ENCODE results near the gene GHR. TPM values are rescaled to one million over a fixed set of nuclear protein-coding genes. Genes with fewer than 3 reads are reported as not detected.

Gene GHR
- polyA plus RNA-seq, 1 donor from 2014 or later = 0.31 TPM

- H3K9ac ChIP-seq (ENCODE audit: low read length) = no peak overlapping the region
- TF ChIP-seq TAF1 (IDR thresholded peaks at IDR 0.05; ENCODE audit: low read depth) (no peak), EP300 (conservative IDR thresholded peaks at IDR 0.05; ENCODE audit: poor library complexity, severe bottlenecking) (no peak), MXI1 (conservative IDR thresholded peaks at IDR 0.05; ENCODE audit: poor library complexity, severe bottlenecking) (no peak), REST (IDR thresholded peaks at IDR 0.05; ENCODE audit: borderline replicate concordance) (no peak)
- no peak overlapping the region for H2AFZ ChIP-seq (ENCODE audit: low read depth, low read length)
- H3K27ac ChIP-seq (ENCODE audit: low read length) = no peak overlapping the region
- H3K4me2 ChIP-seq (ENCODE audit: low read length) = no peak overlapping the region
- no peaks in the 10 kb centered on the region for H3K36me3 ChIP-seq (ENCODE audit: insufficient read depth, low read length)
- H3K9me3 ChIP-seq (ENCODE audit: low read length) = no peaks in the 10 kb centered on the region
- no peak overlapping the region for H3K4me3 ChIP-seq (ENCODE audit: low read length)
- H3F3A ChIP-seq (ENCODE audit: insufficient read depth, low read length, poor library complexity, severe bottlenecking) = no peaks in the 10 kb centered on the region
- no peaks in the 10 kb centered on the region for H3K79me2 ChIP-seq (replicated peaks; ENCODE audit: insufficient read depth, low read length)
- no peaks in the 10 kb centered on the region for H3K27me3 ChIP-seq (ENCODE audit: insufficient read depth, low read depth, low read length)
- H4K20me1 ChIP-seq (ENCODE audit: insufficient read depth) = no peaks in the 10 kb centered on the region
- no peaks in the 10 kb centered on the region for H3K9me2 ChIP-seq (ENCODE audit: insufficient read depth, low read length)
These were observed 44.8 kb downstream of the GHR start for GRCh38 chr5:42467981-42468524.

GRCh38 chr5:42483472-42484154 lies 60.4 kb downstream of the GHR start:
- H3K27me3 ChIP-seq (ENCODE audit: insufficient read depth, low read depth, low read length) = no peaks in the 10 kb centered on the region
- H3K36me3 ChIP-seq (ENCODE audit: insufficient read depth, low read length) = no peaks in the 10 kb centered on the region
- H3K79me2 ChIP-seq (replicated peaks; ENCODE audit: insufficient read depth, low read length) = no peaks in the 10 kb centered on the region
- no peaks in the 10 kb centered on the region for H3K9me2 ChIP-seq (ENCODE audit: insufficient read depth, low read length)
- H3F3A ChIP-seq (ENCODE audit: insufficient read depth, low read length, poor library complexity, severe bottlenecking) = no peaks in the 10 kb centered on the region
- H3K4me2 ChIP-seq (ENCODE audit: low read length) = no peak overlapping the region
- no peak overlapping the region for H3K4me3 ChIP-seq (ENCODE audit: low read length)
- no peak overlapping the region for H3K27ac ChIP-seq (ENCODE audit: low read length)
- H2AFZ ChIP-seq (ENCODE audit: low read depth, low read length) = no peak overlapping the region
- TF ChIP-seq POLR2AphosphoS5 (IDR thresholded peaks at IDR 0.05) (no peak), CTCF (IDR thresholded peaks at IDR 0.05; ENCODE audit: poor library complexity, severe bottlenecking) (no peak), EZH2 (IDR thresholded peaks at IDR 0.05; ENCODE audit: borderline replicate concordance, insufficient read depth, low read length, poor library complexity, severe bottlenecking) (no peak), RAD21 (conservative IDR thresholded peaks at IDR 0.05) (no peak), REST (IDR thresholded peaks at IDR 0.05; ENCODE audit: borderline replicate concordance) (no peak), EP300 (conservative IDR thresholded peaks at IDR 0.05; ENCODE audit: poor library complexity, severe bottlenecking) (no peak), SMC3 (conservative IDR thresholded peaks at IDR 0.05; ENCODE audit: poor library complexity) (no peak), MXI1 (conservative IDR thresholded peaks at IDR 0.05; ENCODE audit: poor library complexity, severe bottlenecking) (no peak), TAF1 (IDR thresholded peaks at IDR 0.05; ENCODE audit: low read depth) (no peak)
- no peaks in the 10 kb centered on the region for H4K20me1 ChIP-seq (ENCODE audit: insufficient read depth)
- H3K9me3 ChIP-seq (ENCODE audit: low read length) = no peaks in the 10 kb centered on the region
- H3K9ac ChIP-seq (ENCODE audit: low read length) = no peak overlapping the region

All from neural cell (in vitro differentiated cells).